H54 (cell line): ENCODE results near the gene HGS.

ENCODE experiments used
- DNase-seq: peaks from one replicate; pipeline ENCODE4 v3.0.0; 2011; ENCODE audit warnings: low spot score, mixed read lengths; ENCODE audit not compliant: insufficient read length
- FAIRE-seq: peaks from 3 replicates; lab custom pipeline; 2011; peaks lifted over from hg19 to GRCh38; lab: Jason Lieb, UNC
- POLR2A ChIP-seq: IDR thresholded peaks from 2 replicates; pipeline ENCODE4 v1.6.1; 2011; ENCODE audit warnings: low read depth, mild to moderate bottlenecking, low read length

Gene HGS

DNA sequence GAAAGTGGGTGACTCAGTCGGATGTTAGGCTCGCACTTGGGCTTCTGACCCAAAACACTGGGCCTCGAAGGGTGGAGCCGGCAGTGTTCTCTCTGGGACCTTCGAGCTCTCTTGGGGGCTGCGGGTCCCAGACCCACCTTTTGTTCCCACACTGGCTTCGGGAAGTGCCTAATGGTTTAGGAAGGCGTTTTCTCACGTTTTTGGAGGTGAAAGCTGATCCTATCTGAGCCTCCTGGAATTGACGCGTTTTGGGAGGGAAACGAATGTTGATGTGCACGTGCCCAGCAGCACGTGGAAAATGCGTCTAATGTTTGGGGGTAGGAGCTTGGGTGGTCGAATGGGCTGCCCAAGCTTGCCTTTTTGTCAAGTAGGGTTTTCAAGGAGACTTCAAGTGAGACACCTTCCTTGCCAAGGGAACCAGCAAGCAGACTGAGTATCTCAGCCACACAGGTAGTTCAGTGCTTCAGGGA, 666 bp downstream of the HGS start:
- DNase-seq (no peak), FAIRE-seq (no peak)
- TF ChIP-seq POLR2A: 0 out of 2 replicates have a peak, but pooled peaks have one; percentile 7

DNA sequence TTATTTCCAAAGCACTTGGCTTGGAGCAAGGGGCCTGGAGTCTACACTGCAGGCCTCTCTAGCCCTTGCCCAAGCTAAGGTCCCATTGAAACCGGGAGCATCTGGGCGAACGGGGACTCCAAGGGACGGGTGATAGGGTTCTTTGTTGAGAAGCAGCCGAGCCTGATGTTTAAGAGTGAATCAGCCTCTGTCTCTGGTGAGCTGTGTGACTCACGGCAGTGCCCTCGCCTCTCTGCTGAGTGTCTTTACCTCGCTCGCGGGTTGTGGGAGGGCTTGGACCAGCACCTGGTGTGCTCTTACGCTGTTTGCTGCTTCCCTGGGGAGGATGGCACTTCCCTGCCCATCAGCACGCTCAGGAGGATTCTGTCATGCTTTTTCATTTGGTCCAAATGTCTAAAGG, 1.3 kb downstream of the HGS start:
- DNase-seq (peak; percentile 98), FAIRE-seq (peak; percentile 6)
- TF ChIP-seq POLR2A: no peak

DNA sequence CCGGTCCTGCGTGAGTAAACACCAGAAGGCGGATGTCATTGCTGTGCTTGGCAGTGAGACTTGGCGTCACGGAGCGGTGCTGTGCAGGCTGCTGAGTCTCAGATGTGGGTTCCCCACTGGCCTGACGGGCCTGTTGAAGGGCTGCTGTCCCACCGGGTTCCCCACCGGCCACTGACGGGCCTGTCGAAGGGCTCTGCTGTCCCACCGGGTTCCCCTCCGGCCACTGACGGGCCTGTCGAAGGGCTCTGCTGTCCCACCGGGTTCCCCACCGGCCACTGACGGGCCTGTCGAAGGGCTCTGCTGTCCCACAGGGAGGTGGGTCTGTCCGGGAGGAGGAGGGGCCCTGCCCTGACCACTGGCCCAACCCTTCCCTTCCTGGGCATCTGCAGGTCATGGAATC, 2.8 kb downstream of the HGS start:
- TF ChIP-seq POLR2A: no peak
- FAIRE-seq (no peak), DNase-seq (no peak)

DNA sequence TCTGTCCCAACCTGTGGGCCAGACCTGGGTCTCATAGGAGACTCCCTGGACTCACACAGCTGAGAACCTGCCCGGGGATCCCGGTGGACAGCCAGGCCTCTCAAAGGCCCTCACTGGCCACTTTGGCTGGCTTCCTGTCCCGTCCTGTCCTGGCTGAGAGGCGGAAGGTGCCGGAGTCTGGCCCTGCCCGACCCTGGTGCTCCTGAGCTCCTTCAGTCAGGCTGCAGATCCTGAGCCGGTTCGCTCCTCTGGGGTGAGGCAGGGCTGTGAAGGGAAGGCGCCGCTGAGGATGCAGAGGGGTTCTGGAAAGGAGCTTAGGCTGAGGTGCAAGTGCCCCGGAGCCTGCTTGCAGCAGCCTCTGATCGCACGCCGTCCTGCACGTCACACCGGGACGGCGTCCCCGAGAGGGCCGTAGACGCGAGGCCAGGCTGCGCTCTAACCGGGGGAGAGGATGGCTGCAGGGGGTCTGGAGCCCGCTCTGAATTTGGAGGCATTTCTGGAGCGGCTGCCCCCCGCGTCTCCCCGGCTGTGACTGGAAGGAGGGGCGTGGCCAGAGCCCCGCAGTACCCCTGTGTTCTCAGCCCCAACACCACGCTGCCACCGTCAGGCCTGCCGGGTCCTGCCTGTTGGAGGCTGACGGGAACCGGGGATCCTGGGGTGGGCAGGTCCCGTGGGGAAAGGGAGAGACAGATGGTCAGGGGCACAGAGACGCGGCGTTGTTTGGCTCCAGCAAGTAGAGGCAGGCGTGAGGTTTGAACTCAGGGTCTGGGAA, 4.1 kb downstream of the HGS start:
- FAIRE-seq (no peak), DNase-seq (no peak)
- TF ChIP-seq POLR2A: no peak

DNA sequence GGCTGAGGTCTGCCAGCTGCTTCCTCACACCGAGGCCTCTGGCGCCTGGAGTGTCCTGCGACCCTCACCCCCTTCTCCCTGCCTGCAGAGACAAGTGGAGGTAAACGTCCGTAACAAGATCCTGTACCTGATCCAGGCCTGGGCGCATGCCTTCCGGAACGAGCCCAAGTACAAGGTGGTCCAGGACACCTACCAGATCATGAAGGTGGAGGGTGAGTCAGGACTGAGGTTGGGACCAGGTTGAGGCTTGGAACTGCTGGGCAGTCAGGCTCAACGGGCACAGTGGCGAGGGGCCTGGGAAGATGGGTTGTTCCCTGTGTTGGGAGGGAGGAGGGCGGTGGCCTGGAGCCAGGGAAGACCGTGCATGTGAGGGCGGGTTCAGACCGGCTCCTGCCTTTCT, 4.8 kb downstream of the HGS start:
- FAIRE-seq (no peak), DNase-seq (no peak)
- no peak for TF ChIP-seq POLR2A

DNA sequence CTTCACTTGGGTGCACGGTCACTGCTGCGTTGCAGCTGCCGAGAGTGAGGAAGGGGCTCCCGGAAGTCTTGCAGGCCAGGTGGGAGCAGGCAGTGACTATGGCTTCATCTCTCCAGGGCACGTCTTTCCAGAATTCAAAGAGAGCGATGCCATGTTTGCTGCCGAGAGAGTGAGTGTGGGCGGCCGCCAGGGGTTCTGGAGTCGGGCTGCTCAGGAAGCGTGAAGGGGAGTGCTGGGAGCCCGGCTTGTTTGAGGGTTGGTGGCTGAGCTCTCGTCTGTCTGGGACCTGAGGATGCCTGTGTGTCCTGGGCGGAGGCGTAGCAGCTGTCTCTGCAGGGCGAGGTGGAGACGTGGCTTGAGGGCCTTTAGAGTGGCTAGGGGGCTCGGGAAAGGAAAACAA, 6.3 kb downstream of the HGS start:
- TF ChIP-seq POLR2A: no peak
- DNase-seq (no peak), FAIRE-seq (no peak)

DNA sequence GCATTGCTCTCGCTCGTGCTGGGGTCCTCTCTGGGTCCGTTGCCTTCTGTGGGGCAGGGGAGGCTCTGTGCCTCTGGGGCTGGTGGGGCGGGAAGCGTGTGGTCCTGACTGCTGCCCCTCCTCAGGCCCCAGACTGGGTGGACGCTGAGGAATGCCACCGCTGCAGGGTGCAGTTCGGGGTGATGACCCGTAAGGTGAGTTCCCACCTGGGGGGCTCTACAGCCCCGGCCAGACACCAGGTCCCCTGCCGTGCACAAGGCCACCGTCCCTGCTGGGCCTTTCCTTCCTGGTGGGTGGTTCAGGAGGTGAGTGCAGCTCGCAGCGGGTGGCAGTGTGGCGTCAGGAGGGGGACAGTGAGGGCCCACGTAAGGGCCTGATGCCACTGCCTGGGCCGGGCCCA, 6.7 kb downstream of the HGS start:
- DNase-seq: no peak
- no peak for TF ChIP-seq POLR2A
- FAIRE-seq: no peak

DNA sequence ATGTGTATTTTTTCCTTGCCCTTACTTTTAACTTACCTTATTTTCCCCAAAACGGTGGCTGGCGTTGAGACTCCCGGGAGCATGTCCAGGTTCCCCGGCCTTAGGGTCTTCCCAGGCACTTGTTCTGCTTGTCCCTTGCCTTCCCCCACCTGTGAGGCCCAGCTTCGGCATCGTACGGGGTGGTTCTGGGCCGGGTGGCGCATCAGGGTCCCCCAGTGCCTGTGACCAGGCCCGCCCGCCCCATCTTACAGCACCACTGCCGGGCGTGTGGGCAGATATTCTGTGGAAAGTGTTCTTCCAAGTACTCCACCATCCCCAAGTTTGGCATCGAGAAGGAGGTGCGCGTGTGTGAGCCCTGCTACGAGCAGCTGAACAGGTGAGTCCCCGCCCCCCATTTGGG, 7.4 kb downstream of the HGS start:
- TF ChIP-seq POLR2A: no peak
- DNase-seq: no peak
- no peak for FAIRE-seq

DNA sequence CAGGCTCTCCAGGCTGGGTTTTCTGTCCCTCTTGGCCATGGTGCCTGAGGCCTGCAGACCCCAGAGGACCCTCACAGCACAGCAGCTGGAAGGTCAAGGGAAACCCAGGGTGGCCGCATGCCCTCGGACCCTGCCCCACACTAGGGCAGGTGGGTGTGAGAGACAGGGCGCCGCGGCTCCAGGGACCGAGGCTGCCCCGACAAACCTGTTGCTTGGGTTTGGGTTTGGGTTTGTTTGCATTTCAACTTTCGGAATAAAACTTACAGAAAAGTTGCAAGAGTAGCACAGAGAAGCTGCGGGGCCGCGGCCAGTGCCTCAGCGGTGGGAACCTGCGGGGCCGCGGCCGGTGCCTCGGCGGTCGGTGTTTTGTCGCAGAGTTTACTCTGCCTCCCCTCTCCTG, 7.8 kb downstream of the HGS start:
- DNase-seq: no peak
- no peak for FAIRE-seq
- TF ChIP-seq POLR2A: no peak

DNA sequence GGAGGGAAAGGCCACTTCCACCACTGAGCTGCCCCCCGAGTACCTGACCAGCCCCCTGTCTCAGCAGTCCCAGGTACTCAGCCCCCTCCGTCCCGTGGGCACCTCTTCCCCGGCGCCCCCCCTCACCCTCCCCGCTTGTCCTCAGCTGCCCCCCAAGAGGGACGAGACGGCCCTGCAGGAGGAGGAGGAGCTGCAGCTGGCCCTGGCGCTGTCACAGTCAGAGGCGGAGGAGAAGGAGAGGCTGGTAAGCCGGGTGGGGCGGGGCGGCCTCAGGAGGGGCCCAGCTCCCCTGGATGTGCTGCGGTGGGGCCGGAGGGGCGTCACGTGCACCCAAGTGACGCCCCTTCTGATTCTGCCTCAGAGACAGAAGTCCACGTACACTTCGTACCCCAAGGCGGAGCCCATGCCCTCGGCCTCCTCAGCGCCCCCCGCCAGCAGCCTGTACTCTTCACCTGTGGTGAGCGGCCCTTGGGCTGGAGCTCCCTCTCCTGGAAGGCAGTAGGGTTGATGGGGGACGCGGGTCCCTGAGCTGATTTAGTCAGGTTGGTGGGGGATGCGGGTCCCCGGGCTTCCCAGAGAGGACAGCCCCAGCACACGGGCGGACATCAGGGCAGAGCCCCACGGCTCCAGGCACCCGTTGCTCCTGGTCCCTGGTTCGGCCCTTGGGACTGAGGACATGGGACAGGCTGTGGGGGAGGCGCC, 9.8 kb downstream of the HGS start:
- FAIRE-seq (no peak), DNase-seq (no peak)
- no peak for TF ChIP-seq POLR2A

DNA sequence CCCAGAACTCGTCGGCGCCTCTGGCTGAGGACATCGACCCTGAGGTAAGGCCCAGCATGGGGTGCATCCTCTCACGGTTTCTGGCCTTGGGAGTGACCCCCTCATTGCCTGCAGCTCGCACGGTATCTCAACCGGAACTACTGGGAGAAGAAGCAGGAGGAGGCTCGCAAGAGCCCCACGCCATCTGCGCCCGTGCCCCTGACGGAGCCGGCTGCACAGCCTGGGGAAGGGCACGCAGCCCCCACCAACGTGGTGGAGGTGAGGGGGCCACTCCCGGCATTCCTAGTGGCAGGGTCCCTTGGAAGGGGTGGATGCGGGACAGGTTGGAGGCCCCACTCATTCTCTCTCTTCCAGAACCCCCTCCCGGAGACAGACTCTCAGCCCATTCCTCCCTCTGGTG, 11.0 kb downstream of the HGS start:
- FAIRE-seq (no peak), DNase-seq (no peak)
- no peak for TF ChIP-seq POLR2A

DNA sequence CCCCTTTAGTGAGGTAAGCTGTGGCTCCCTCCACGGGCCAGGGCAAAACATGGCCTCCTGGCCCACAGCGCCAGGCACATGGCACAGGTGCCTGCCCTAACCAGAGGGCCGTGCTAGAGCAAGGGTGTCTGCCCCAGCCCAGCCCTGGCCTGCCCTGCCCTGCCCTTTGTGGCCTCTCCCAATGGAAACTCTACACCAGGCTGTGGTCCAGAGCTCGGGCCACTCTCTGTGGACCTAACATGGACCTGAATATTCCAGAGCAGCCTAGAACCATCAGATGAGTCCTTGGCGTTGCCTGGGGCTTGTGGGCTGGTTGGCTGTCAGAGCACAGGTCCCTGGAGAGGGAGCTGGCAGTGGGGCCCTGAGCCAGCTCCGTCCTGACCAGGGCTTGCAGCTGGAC, 11.4 kb downstream of the HGS start:
- FAIRE-seq (no peak), DNase-seq (no peak)
- no peak for TF ChIP-seq POLR2A

DNA sequence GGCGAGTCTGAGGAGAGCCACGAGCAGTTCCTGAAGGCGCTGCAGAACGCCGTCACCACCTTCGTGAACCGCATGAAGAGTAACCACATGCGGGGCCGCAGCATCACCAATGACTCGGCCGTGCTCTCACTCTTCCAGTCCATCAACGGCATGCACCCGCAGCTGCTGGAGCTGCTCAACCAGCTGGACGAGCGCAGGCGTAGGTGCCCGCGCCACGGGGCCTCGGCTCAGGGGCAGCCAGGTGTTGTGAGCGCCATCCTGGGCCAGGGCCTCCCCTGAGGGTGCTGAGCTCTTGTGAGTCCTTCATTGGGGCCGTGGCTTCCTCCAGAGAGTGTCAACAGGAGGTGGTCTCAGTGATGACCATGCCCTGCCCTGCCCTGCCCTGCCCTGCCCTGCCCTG, 12.0 kb downstream of the HGS start:
- FAIRE-seq (no peak), DNase-seq (no peak)
- no peak for TF ChIP-seq POLR2A

DNA sequence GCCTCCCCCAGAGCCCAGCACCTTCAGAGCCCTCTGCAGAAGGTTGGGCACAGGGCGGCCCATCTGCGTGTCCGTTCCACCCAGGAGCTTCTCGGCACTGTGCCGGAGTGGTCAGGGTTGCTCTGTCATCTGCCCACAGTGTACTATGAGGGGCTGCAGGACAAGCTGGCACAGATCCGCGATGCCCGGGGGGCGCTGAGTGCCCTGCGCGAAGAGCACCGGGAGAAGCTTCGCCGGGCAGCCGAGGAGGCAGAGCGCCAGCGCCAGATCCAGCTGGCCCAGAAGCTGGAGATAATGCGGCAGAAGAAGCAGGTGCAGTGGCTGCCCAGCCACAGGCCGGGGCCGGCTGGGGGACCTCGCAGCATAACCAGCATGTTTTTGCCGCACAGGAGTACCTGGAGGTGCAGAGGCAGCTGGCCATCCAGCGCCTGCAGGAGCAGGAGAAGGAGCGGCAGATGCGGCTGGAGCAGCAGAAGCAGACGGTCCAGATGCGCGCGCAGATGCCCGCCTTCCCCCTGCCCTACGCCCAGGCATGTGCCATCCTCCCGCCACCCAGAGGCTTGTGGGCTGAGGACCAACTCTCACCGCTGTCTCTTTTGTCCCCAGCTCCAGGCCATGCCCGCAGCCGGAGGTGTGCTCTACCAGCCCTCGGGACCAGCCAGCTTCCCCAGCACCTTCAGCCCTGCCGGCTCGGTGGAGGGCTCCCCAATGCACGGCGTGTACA, 12.6 kb downstream of the HGS start:
- FAIRE-seq (no peak), DNase-seq (no peak)
- no peak for TF ChIP-seq POLR2A
